MM.1S (cell line): ENCODE measurements around the gene CARMIL1.

Experiments
- DNase-seq: peaks from one replicate; pipeline ENCODE4 v3.0.0-alpha.2; 2015
- H2AFZ ChIP-seq: fragments of 300-600 bp; sonication (generic); 2 replicates; pipeline ENCODE4 v1.6.0; 2016; ENCODE audit warnings: antibody characterized with exemption, low read length
- H3F3A ChIP-seq: fragments of 300-600 bp; sonication (generic); 2 replicates; pipeline ENCODE4 v1.6.1; 2016; ENCODE audit warnings: mild to moderate bottlenecking, antibody characterized with exemption, low read length, moderate library complexity, mixed read lengths; ENCODE audit not compliant: insufficient read depth
- H3K27ac ChIP-seq: fragments of 300-600 bp; sonication (generic); 2 replicates; pipeline ENCODE4 v1.5.1; 2016; ENCODE audit warnings: mild to moderate bottlenecking, low read length
- H3K27me3 ChIP-seq: fragments of 300-600 bp; sonication (generic); replicated peaks from 2 replicates; pipeline ENCODE4 v1.6.0; 2016; ENCODE audit warnings: low read length; ENCODE audit not compliant: insufficient read depth
- H3K36me3 ChIP-seq: fragments of 300-600 bp; sonication (generic); replicated peaks from 2 replicates; pipeline ENCODE4 v1.6.1; 2016; ENCODE audit warnings: mild to moderate bottlenecking, low read length, mixed read lengths; ENCODE audit not compliant: insufficient read depth
- H3K4me1 ChIP-seq: fragments of 300-600 bp; sonication (generic); 2 replicates; pipeline ENCODE4 v1.6.1; 2016; ENCODE audit warnings: low read length, mixed read lengths
- H3K4me2 ChIP-seq: fragments of 300-600 bp; sonication (generic); 2 replicates; pipeline ENCODE4 v1.6.0; 2016; ENCODE audit warnings: low read depth, low read length
- H3K4me3 ChIP-seq: fragments of 300-600 bp; sonication (generic); 2 replicates; pipeline ENCODE4 v1.5.1; 2016; ENCODE audit warnings: low read length, mixed read lengths
- H3K79me2 ChIP-seq: fragments of 300-600 bp; sonication (generic); 2 replicates; pipeline ENCODE4 v1.6.1; 2016; ENCODE audit warnings: mixed run types, low read length, mixed read lengths
- H3K9ac ChIP-seq: fragments of 300-600 bp; sonication (generic); 2 replicates; pipeline ENCODE4 v1.6.1; 2016; ENCODE audit warnings: low read length, mixed read lengths
- H3K9me2 ChIP-seq: fragments of 300-600 bp; sonication (generic); replicated peaks from 2 replicates; pipeline ENCODE4 v1.6.1; 2016; ENCODE audit warnings: mild to moderate bottlenecking, low read length, mixed read lengths; ENCODE audit not compliant: insufficient read depth
- H3K9me3 ChIP-seq: fragments of 300-600 bp; sonication (generic); replicated peaks from 2 replicates; pipeline ENCODE4 v1.6.1; 2016; ENCODE audit warnings: mild to moderate bottlenecking, low read length, mixed read lengths; ENCODE audit not compliant: insufficient read depth
- H4K20me1 ChIP-seq: fragments of 300-600 bp; sonication (generic); 2 replicates; pipeline ENCODE4 v1.6.1; 2016; ENCODE audit warnings: mild to moderate bottlenecking, low read length, moderate library complexity, mixed read lengths; ENCODE audit not compliant: insufficient read depth
- EZH2 ChIP-seq: fragments of 300-600 bp; sonication (generic); optimal IDR thresholded peaks from 2 replicates; pipeline ENCODE3; 2017; ENCODE audit warnings: low read depth, mild to moderate bottlenecking, antibody characterized with exemption, low read length, mixed read lengths
- EZH2phosphoT487 ChIP-seq: fragments of 300-600 bp; sonication (generic); IDR thresholded peaks from 2 replicates; pipeline ENCODE4 v1.6.1; 2018; ENCODE audit warnings: antibody characterized with exemption, low read length
- TF ChIP-seq, protein P1 (sequence below): fragments of 300-600 bp; sonication (generic); IDR thresholded peaks from 2 replicates; pipeline ENCODE4 v1.5.1; 2016; ENCODE audit warnings: antibody characterized with exemption, low read length, mixed read lengths

CARMIL1 gene

DNA sequence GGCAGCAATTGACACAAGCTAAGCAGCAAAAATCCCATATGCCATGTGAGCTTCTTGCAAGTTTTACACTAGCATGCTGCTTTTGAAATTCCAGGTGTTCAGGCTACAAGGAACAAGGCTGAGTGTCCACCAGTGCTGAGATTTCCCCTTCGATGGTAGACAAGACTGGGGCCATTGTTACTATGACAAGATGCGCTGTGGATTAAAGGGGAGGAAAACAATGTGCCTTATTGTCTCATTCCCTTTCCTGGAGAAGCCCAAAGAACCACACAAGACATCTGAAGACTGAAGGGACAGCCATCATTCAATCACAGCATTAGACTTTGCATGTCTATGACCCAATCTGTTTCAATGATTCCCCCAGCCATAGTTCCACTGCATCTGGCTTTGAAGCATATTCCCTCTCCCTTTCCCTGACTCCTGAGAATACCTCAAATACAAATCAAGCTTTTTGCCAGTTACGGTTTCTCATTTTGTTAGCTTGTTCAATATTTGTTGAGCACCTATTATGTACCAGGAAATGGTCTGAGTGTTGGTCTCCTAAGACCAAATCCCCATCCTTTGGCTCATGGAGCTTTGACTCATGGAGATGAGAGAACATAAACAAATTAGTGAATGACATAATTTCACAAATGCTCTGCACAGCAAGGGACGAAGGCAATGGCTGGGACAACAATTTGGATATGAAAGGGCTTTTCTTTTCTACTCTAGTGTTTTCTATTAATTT is 349.5 kb downstream of the CARMIL1 start:
- Histone ChIP-seq H3K4me3 (no peak overlapping the region), H3K9me3 (no peaks in the 10 kb centered on the region), H3K9me2 (no peaks in the 10 kb centered on the region), H3K36me3 (no peaks in the 10 kb centered on the region), H3K27me3 (no peaks in the 10 kb centered on the region), H3K79me2 (no peaks in the 10 kb centered on the region), H3K4me2 (no peak overlapping the region), H3K4me1 (no peaks in the 10 kb centered on the region), H3F3A (no peaks in the 10 kb centered on the region), H4K20me1 (no peaks in the 10 kb centered on the region), H2AFZ (no peak overlapping the region), H3K9ac (no peak overlapping the region), H3K27ac (no peak overlapping the region)
- DNase-seq: no peak
- TF ChIP-seq EZH2 (no peak), EZH2phosphoT487 (no peak)
- TF ChIP-seq, protein P1, sequence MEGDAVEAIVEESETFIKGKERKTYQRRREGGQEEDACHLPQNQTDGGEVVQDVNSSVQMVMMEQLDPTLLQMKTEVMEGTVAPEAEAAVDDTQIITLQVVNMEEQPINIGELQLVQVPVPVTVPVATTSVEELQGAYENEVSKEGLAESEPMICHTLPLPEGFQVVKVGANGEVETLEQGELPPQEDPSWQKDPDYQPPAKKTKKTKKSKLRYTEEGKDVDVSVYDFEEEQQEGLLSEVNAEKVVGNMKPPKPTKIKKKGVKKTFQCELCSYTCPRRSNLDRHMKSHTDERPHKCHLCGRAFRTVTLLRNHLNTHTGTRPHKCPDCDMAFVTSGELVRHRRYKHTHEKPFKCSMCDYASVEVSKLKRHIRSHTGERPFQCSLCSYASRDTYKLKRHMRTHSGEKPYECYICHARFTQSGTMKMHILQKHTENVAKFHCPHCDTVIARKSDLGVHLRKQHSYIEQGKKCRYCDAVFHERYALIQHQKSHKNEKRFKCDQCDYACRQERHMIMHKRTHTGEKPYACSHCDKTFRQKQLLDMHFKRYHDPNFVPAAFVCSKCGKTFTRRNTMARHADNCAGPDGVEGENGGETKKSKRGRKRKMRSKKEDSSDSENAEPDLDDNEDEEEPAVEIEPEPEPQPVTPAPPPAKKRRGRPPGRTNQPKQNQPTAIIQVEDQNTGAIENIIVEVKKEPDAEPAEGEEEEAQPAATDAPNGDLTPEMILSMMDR: no peak

DNA sequence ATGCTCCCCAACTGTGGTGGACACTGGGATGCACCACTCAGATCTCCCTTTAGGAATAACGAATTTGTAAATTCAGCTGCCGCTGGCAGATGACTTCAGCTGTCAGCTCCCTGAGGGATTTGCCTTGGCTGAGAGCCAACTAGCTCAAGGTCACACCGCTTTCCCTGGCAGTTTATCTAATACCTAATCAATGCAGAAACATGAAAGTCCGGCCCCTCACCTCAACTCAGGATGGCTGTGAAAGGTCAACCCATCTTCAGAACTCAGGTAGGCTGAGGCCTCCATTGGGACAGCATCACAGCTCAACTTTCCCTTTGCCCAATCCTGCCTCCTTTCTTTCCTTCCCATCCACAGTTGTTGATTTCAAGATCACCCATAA is 350.0 kb downstream of the CARMIL1 start:
- H3K9ac ChIP-seq: no peak overlapping the region
- H3K9me2 ChIP-seq: no peaks in the 10 kb centered on the region
- no peaks in the 10 kb centered on the region for H3K27me3 ChIP-seq
- no peaks in the 10 kb centered on the region for H3F3A ChIP-seq
- H4K20me1 ChIP-seq: no peaks in the 10 kb centered on the region
- no peak for TF ChIP-seq EZH2phosphoT487
- TF ChIP-seq, protein P1: no peak
- TF ChIP-seq EZH2: no peak
- H3K79me2 ChIP-seq: no peaks in the 10 kb centered on the region
- no peaks in the 10 kb centered on the region for H3K4me1 ChIP-seq
- H2AFZ ChIP-seq: no peak overlapping the region
- no peaks in the 10 kb centered on the region for H3K9me3 ChIP-seq
- DNase-seq: no peak
- no peaks in the 10 kb centered on the region for H3K36me3 ChIP-seq
- H3K27ac ChIP-seq: no peak overlapping the region
- no peak overlapping the region for H3K4me3 ChIP-seq
- H3K4me2 ChIP-seq: no peak overlapping the region

DNA sequence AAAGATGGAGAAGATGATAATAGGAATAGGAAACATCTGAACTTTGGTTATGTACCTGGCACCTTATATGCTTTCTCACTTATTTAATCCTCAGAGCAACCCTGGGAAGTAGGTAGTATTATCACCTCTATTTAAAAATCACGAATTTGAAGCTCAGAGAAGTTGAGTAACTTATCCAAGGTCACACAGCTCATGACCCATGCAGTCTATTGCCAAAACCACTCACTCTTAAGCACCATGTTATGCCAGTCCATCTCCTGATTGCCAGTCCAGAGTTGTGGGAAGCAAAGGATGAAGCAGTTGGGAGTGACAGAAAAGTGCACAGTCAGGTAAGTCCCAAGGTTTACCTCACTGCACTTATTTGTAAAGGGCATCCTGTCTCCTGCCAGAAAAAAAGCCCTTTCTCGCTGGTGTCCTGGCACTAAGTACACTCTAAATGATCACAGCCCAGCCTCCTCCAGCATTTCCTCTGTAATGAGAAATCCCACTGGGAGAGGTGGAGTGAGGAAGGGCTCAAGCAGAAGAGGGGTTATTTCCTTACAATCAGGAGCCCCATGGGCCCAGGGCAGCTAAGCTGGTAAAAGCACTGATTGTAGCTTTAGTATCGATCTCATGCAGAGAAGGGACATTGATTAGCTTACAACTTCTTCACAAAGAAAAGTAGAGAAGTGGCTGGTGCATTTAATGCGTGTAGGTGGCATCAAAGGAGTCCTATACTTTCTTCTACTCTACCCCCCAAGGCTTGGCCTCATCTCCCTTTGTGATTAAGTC is 351.5 kb downstream of the CARMIL1 start:
- no peak overlapping the region for H3K27ac ChIP-seq
- DNase-seq: no peak
- H3K4me2 ChIP-seq: no peak overlapping the region
- H3K36me3 ChIP-seq: no peaks in the 10 kb centered on the region
- H3K9me2 ChIP-seq: no peaks in the 10 kb centered on the region
- H3K27me3 ChIP-seq: no peaks in the 10 kb centered on the region
- no peaks in the 10 kb centered on the region for H3F3A ChIP-seq
- no peak overlapping the region for H2AFZ ChIP-seq
- H3K4me3 ChIP-seq: no peak overlapping the region
- TF ChIP-seq EZH2phosphoT487: no peak
- no peak for TF ChIP-seq EZH2
- TF ChIP-seq, protein P1: no peak
- H3K79me2 ChIP-seq: no peaks in the 10 kb centered on the region
- H4K20me1 ChIP-seq: no peaks in the 10 kb centered on the region
- no peaks in the 10 kb centered on the region for H3K4me1 ChIP-seq
- H3K9ac ChIP-seq: no peak overlapping the region
- no peaks in the 10 kb centered on the region for H3K9me3 ChIP-seq
